HEK293 (cell line): Measurements from ENCODE around the gene CHRDL1.

Experiments
- CTCF ChIA-PET: fragments of 350-600 bp; formaldehyde crosslinking; extraction: SDS; loops from one replicate; lab custom pipeline; 2021; ENCODE audit warnings: antibody characterized with exemption; lab: Yijun Ruan, JAX
- POLR2A ChIA-PET: fragments of 300-600 bp; formaldehyde crosslinking; extraction: SDS; loops from one replicate; lab custom pipeline; 2020; ENCODE audit warnings: antibody characterized with exemption, inconsistent platforms; lab: Yijun Ruan, JAX
- H3K27ac ChIP-seq: fragments of 200-500 bp; sonication (Bioruptor generic); 2 replicates; pipeline ENCODE4 v1.5.1; 2014; ENCODE audit warnings: low read depth, low read length, control low read depth, inconsistent platforms; ENCODE audit errors: extremely low read depth
- H3K36me3 ChIP-seq, 2 experiments: fragments of 200-500 bp in 1 of 2; sonication (Bioruptor generic) in 1 of 2; 1 replicate in 1 of 2; 2 replicates in 1 of 2; pipeline ENCODE4 v1.5.1; 2014 to 2017; ENCODE audit warnings: inconsistent platforms in 2 of 2, low read length in 2 of 2; ENCODE audit not compliant: control insufficient read depth in 2 of 2, insufficient read depth in 1 of 2
- H3K4me1 ChIP-seq: fragments of 200-500 bp; sonication (Bioruptor generic); 2 replicates; pipeline ENCODE4 v1.5.1; 2014; ENCODE audit warnings: mild to moderate bottlenecking, low read length, inconsistent platforms; ENCODE audit not compliant: control insufficient read depth, insufficient read depth
- H3K4me3 ChIP-seq: 2 replicates; pipeline ENCODE4 v1.5.1; 2011; ENCODE audit warnings: low read depth, mild to moderate bottlenecking, control low read depth, low read length, moderate library complexity
- H3K9me3 ChIP-seq: fragments of 200-500 bp; sonication (Bioruptor generic); 2 replicates; pipeline ENCODE4 v1.5.1; 2014; ENCODE audit warnings: low read depth, low read length, inconsistent platforms; ENCODE audit not compliant: control insufficient read depth, insufficient read depth
- EGR2 ChIP-seq: fragments of 450-650 bp; formaldehyde crosslinking; IDR thresholded peaks from 2 replicates; pipeline ENCODE4 v1.5.1; 2016; ENCODE audit warnings: low read depth, missing biosample characterization, missing genetic modification characterization
- KLF10 ChIP-seq: fragments of 450-650 bp; IDR thresholded peaks from 2 replicates; pipeline ENCODE4 v1.5.1; 2018; ENCODE audit warnings: missing biosample characterization, mild to moderate bottlenecking, missing genetic modification characterization
- PBX3 ChIP-seq: sonication (generic); formaldehyde crosslinking; IDR thresholded peaks from 2 replicates; pipeline ENCODE4 v1.8.1; 2022; ENCODE audit warnings: mild to moderate bottlenecking, moderate library complexity, missing genetic modification reagents
- SALL2 ChIP-seq: fragments of 450-650 bp; formaldehyde crosslinking; IDR thresholded peaks from 2 replicates; pipeline ENCODE4 v1.5.0; 2017; ENCODE audit warnings: missing biosample characterization, mild to moderate bottlenecking, missing genetic modification characterization, borderline replicate concordance
- SETDB1 ChIP-seq: IDR thresholded peaks from one replicate; pipeline ENCODE4 v1.6.1; 2017; ENCODE audit warnings: mild to moderate bottlenecking, low read length, moderate library complexity, mixed read lengths; ENCODE audit not compliant: insufficient read length
- SP3 ChIP-seq: fragments of 450-650 bp; formaldehyde crosslinking; IDR thresholded peaks from 2 replicates; pipeline ENCODE4 v1.5.1; 2016; ENCODE audit warnings: missing biosample characterization, missing genetic modification characterization
- ZBTB20 ChIP-seq: fragments of 450-650 bp; formaldehyde crosslinking; IDR thresholded peaks from 2 replicates; pipeline ENCODE4 v1.5.1; 2016; ENCODE audit warnings: missing biosample characterization, missing genetic modification characterization
- ZBTB21 ChIP-seq: fragments of 450-650 bp; formaldehyde crosslinking; IDR thresholded peaks from 2 replicates; pipeline ENCODE4 v1.5.1; 2017; ENCODE audit warnings: missing biosample characterization, missing genetic modification characterization
- ZFP41 ChIP-seq: fragments of 450-650 bp; formaldehyde crosslinking; IDR thresholded peaks from 2 replicates; pipeline ENCODE4 v1.5.1; 2016; ENCODE audit warnings: missing biosample characterization, missing genetic modification characterization, borderline replicate concordance
- ZFP69B ChIP-seq: fragments of 450-650 bp; formaldehyde crosslinking; IDR thresholded peaks from 2 replicates; pipeline ENCODE4 v1.5.1; 2016; ENCODE audit warnings: missing biosample characterization, missing genetic modification characterization
- ZNF148 ChIP-seq: fragments of 450-650 bp; formaldehyde crosslinking; IDR thresholded peaks from 2 replicates; pipeline ENCODE4 v1.5.0; 2017; ENCODE audit warnings: missing biosample characterization, missing genetic modification characterization, borderline replicate concordance
- ZNF155 ChIP-seq: fragments of 450-650 bp; formaldehyde crosslinking; IDR thresholded peaks from 2 replicates; pipeline ENCODE4 v1.5.1; 2016; ENCODE audit warnings: missing biosample characterization, missing genetic modification characterization
- ZNF214 ChIP-seq: fragments of 450-650 bp; formaldehyde crosslinking; IDR thresholded peaks from 2 replicates; pipeline ENCODE4 v1.5.1; 2017; ENCODE audit warnings: missing biosample characterization, mild to moderate bottlenecking, missing genetic modification characterization, borderline replicate concordance
- ZNF26 ChIP-seq: fragments of 450-650 bp; formaldehyde crosslinking; IDR thresholded peaks from 2 replicates; pipeline ENCODE4 v1.5.1; 2016; ENCODE audit warnings: missing biosample characterization, missing genetic modification characterization
- ZNF280D ChIP-seq: fragments of 450-650 bp; formaldehyde crosslinking; IDR thresholded peaks from 2 replicates; pipeline ENCODE4 v1.5.1; 2016; ENCODE audit warnings: missing biosample characterization, missing genetic modification characterization
- ZNF416 ChIP-seq: fragments of 450-650 bp; formaldehyde crosslinking; IDR thresholded peaks from 2 replicates; pipeline ENCODE4 v1.5.1; 2016; ENCODE audit warnings: missing biosample characterization, missing genetic modification characterization
- ZNF488 ChIP-seq: fragments of 450-650 bp; formaldehyde crosslinking; IDR thresholded peaks from 2 replicates; pipeline ENCODE4 v1.5.1; 2016; ENCODE audit warnings: missing biosample characterization, missing genetic modification characterization
- ZNF548 ChIP-seq: fragments of 450-650 bp; formaldehyde crosslinking; IDR thresholded peaks from 2 replicates; pipeline ENCODE4 v1.5.1; 2016; ENCODE audit warnings: missing biosample characterization, missing genetic modification characterization
- ZNF560 ChIP-seq: fragments of 450-650 bp; formaldehyde crosslinking; IDR thresholded peaks from 2 replicates; pipeline ENCODE4 v1.5.1; 2017; ENCODE audit warnings: missing biosample characterization, missing genetic modification characterization, borderline replicate concordance
- ZNF571 ChIP-seq: fragments of 450-650 bp; formaldehyde crosslinking; IDR thresholded peaks from 2 replicates; pipeline ENCODE4 v1.5.0; 2017; ENCODE audit warnings: missing biosample characterization, missing genetic modification characterization
- ZNF626 ChIP-seq: fragments of 450-650 bp; sonication (Bioruptor Pico); formaldehyde crosslinking; IDR thresholded peaks from 2 replicates; pipeline ENCODE4 v1.5.1; 2018; ENCODE audit warnings: missing biosample characterization, missing genetic modification characterization, inconsistent platforms
- ZNF704 ChIP-seq: fragments of 450-650 bp; formaldehyde crosslinking; IDR thresholded peaks from 2 replicates; pipeline ENCODE4 v1.5.1; 2016; ENCODE audit warnings: missing biosample characterization, missing genetic modification characterization
- ZNF830 ChIP-seq: fragments of 450-650 bp; IDR thresholded peaks from 2 replicates; pipeline ENCODE4 v1.5.0; 2018; ENCODE audit warnings: missing biosample characterization, missing genetic modification characterization, low read depth, mild to moderate bottlenecking, moderate library complexity
- ZSCAN23 ChIP-seq: fragments of 450-650 bp; formaldehyde crosslinking; IDR thresholded peaks from 2 replicates; pipeline ENCODE4 v1.5.1; 2016; ENCODE audit warnings: missing biosample characterization, missing genetic modification characterization
- ZSCAN4 ChIP-seq: fragments of 450-650 bp; formaldehyde crosslinking; IDR thresholded peaks from 2 replicates; pipeline ENCODE4 v1.5.1; 2017; ENCODE audit warnings: missing biosample characterization, missing genetic modification characterization

CHRDL1 gene

GRCh38 chrX:110755611-110756010 is 40.0 kb downstream of the CHRDL1 start (continued):
- TF ChIP-seq SALL2 (tag by site-specific recombination) (no peak), ZFP69B (tag by site-specific recombination) (no peak), ZNF26 (tag by site-specific recombination) (no peak)

- POLR2A ChIA-PET = no interaction called here
Measured at GRCh38 chrX:110755061-110755460, 40.6 kb downstream of the CHRDL1 start.

GRCh38 chrX:110750526-110751189 is 45.0 kb downstream of the CHRDL1 start:
- Histone ChIP-seq H3K9me3 (no peaks in the 10 kb centered on the region), H3K4me1 (no peaks in the 10 kb centered on the region), H3K36me3 (no peaks in the 10 kb centered on the region), H3K27ac (no peak overlapping the region), H3K4me3 (no peak overlapping the region)
- POLR2A ChIA-PET = no interaction called here
- CTCF ChIA-PET = no interaction called here
- TF ChIP-seq ZNF704 (no peak), ZSCAN4 (tag by site-specific recombination) (no peak), ZNF830 (tag by site-specific recombination) (no peak), ZNF280D (no peak)

More at GRCh38 chrX:110755061-110755460, 40.6 kb downstream of the CHRDL1 start:
- H3K9me3 ChIP-seq = no peaks in the 10 kb centered on the region; the same call in 1 of the 2 replicates
- H3K4me1 ChIP-seq = no peaks in the 10 kb centered on the region
- CTCF ChIA-PET = no interaction called here
- no peak overlapping the region for H3K4me3 ChIP-seq
- no peak overlapping the region for H3K27ac ChIP-seq
- H3K36me3 ChIP-seq = no peaks in the 10 kb centered on the region
- TF ChIP-seq ZNF560 (tag by site-specific recombination) (no peak), SALL2 (tag by site-specific recombination) (no peak), ZNF155 (no peak), ZNF488 (tag by site-specific recombination) (no peak), ZSCAN23 (tag by site-specific recombination) (no peak), ZNF416 (no peak), KLF10 (tag by site-specific recombination) (no peak), ZNF571 (tag by site-specific recombination) (no peak), EGR2 (tag by site-specific recombination) (no peak), ZBTB20 (tag by site-specific recombination) (no peak), ZBTB21 (tag by site-specific recombination) (no peak), ZNF148 (no peak), ZNF626 (no peak), SP3 (tag by site-specific recombination) (no peak), ZNF214 (tag by site-specific recombination) (no peak), ZFP41 (tag by site-specific recombination) (no peak), ZNF548 (no peak), PBX3 (CRISPR knock-in tag) (no peak), SETDB1 (no peak)
